H1 (cell line): Measurements from ENCODE around the gene ASPDH. TPM values are rescaled to one million over a fixed set of nuclear protein-coding genes. Genes with fewer than 3 reads are reported as not detected.

Experiments used
- CTCF ChIA-PET: fragments of 300-600 bp; sonication (Branson Sonifier 250); formaldehyde crosslinking; loops from one replicate; lab custom pipeline; 2021; ENCODE audit not compliant: partially characterized antibody; lab: Charles Lee
- POLR2A ChIA-PET: fragments of 300-600 bp; sonication (Branson Sonifier 250); formaldehyde crosslinking; loops from one replicate; lab custom pipeline; 2021; ENCODE audit warnings: inconsistent platforms; ENCODE audit not compliant: partially characterized antibody; lab: Charles Lee
- DNase-seq, 2 experiments: peaks; one replicate each; pipeline versions ENCODE4 v3.0.0 to v3.0.0-alpha.2; 2010 to 2022; ENCODE audit warnings: low spot score in 2 of 2, low read depth in 1 of 2, mixed read lengths in 1 of 2
- FAIRE-seq: peaks from 2 replicates; lab custom pipeline; 2011; peaks lifted over from hg19 to GRCh38; lab: Jason Lieb, UNC
- H2AFZ ChIP-seq: 2 replicates; pipeline ENCODE4 v1.8.1; 2012; ENCODE audit warnings: low read length, inconsistent platforms
- H2AK5ac ChIP-seq: 2 replicates; pipeline ENCODE4 v1.6.1; 2013; ENCODE audit warnings: low read depth, low read length
- H2BK120ac ChIP-seq: replicated peaks from 2 replicates; pipeline ENCODE3; 2013; ENCODE audit warnings: low read depth, low read length, inconsistent platforms
- H2BK12ac ChIP-seq: 2 replicates; pipeline ENCODE4 v1.6.1; 2013; ENCODE audit warnings: low read depth, low read length
- H2BK15ac ChIP-seq: 2 replicates; pipeline ENCODE4 v1.6.1; 2013; ENCODE audit warnings: low read length
- H2BK20ac ChIP-seq: 2 replicates; pipeline ENCODE4 v1.6.1; 2013; ENCODE audit warnings: low read length
- H2BK5ac ChIP-seq: 2 replicates; pipeline ENCODE4 v1.6.1; 2013; ENCODE audit warnings: low read depth, low read length
- H3K14ac ChIP-seq: 2 replicates; pipeline ENCODE4 v1.6.1; 2013; ENCODE audit warnings: inconsistent platforms; ENCODE audit not compliant: insufficient read length
- H3K18ac ChIP-seq: 2 replicates; pipeline ENCODE4 v1.6.1; 2013; ENCODE audit warnings: low read length; ENCODE audit errors: extremely low read depth
- H3K23ac ChIP-seq: 2 replicates; pipeline ENCODE4 v1.6.1; 2013; ENCODE audit warnings: inconsistent platforms; ENCODE audit not compliant: insufficient read length
- H3K23me2 ChIP-seq: 2 replicates; pipeline ENCODE4 v1.6.1; 2013; ENCODE audit warnings: low read depth, low read length
- H3K27ac ChIP-seq: 2 replicates; pipeline ENCODE4 v1.6.1; 2011; ENCODE audit warnings: low read depth, low read length, inconsistent platforms
- H3K27me3 ChIP-seq, 4 experiments: replicated peaks in 1 of 4; 1 replicate in 1 of 4; 2 replicates in 3 of 4; pipeline versions ENCODE4 v1.6.1 to v1.8.1; 2011 to 2013; ENCODE audit warnings: low read length in 3 of 4, mild to moderate bottlenecking in 3 of 4, inconsistent platforms in 2 of 4, mixed read lengths in 2 of 4, moderate library complexity in 1 of 4; ENCODE audit not compliant: control insufficient read depth in 3 of 4, insufficient read depth in 3 of 4; ENCODE audit errors: extremely low read depth in 1 of 4
- H3K36me3 ChIP-seq, 4 experiments: 2 replicates each; pipeline versions ENCODE4 v1.6.1 to v1.8.1; 2011 to 2013; ENCODE audit warnings: mild to moderate bottlenecking in 4 of 4, low read length in 3 of 4, moderate library complexity in 2 of 4, control low read depth in 1 of 4, inconsistent platforms in 1 of 4; ENCODE audit not compliant: insufficient read depth in 4 of 4, control insufficient read depth in 2 of 4
- H3K4ac ChIP-seq: replicated peaks from 2 replicates; pipeline ENCODE3; 2013; ENCODE audit warnings: low read length, low read depth, mixed read lengths, inconsistent platforms; ENCODE audit not compliant: insufficient read length
- H3K4me1 ChIP-seq, 4 experiments: replicated peaks in 1 of 4; 1 replicate in 1 of 4; 2 replicates in 3 of 4; pipeline versions ENCODE4 v1.6.1 to v1.8.1; 2011 to 2013; ENCODE audit warnings: low read length in 3 of 4, inconsistent platforms in 2 of 4, mixed read lengths in 1 of 4; ENCODE audit not compliant: insufficient read depth in 4 of 4, control insufficient read depth in 3 of 4
- H3K4me2 ChIP-seq, 2 experiments: 2 replicates each; pipeline versions ENCODE4 v1.6.1 to v1.8.1; 2011 to 2013; ENCODE audit warnings: low read depth in 2 of 2, low read length in 2 of 2, control low read depth in 1 of 2, inconsistent platforms in 1 of 2, mild to moderate bottlenecking in 1 of 2; ENCODE audit not compliant: insufficient read depth in 1 of 2
- H3K4me3 ChIP-seq, 4 experiments: fragments of 200-600, 300-600 bp in 1 of 4; sonication (generic), shearing (Covaris generic), sonication (Bioruptor Twin) in 1 of 4; 2 replicates each; pipeline versions ENCODE4 v1.5.1 to v1.8.1; 2011 to 2016; ENCODE audit warnings: low read length in 4 of 4, low read depth in 3 of 4, control low read depth in 2 of 4, inconsistent platforms in 2 of 4, mild to moderate bottlenecking in 2 of 4, mixed read lengths in 1 of 4, moderate library complexity in 1 of 4; ENCODE audit not compliant: insufficient read depth in 2 of 4; ENCODE audit errors: extremely low read depth in 1 of 4
- H3K56ac ChIP-seq: replicated peaks from 2 replicates; pipeline ENCODE3; 2013; ENCODE audit warnings: low read depth, mild to moderate bottlenecking, mixed read lengths, low read length, inconsistent platforms; ENCODE audit not compliant: insufficient read length
- H3K79me1 ChIP-seq: 2 replicates; pipeline ENCODE4 v1.6.1; 2013; ENCODE audit warnings: low read depth, low read length, control low read depth
- H3K79me2 ChIP-seq, 2 experiments: 2 replicates each; pipeline versions ENCODE4 v1.6.1 to v1.8.1; 2012 to 2013; ENCODE audit warnings: low read length in 2 of 2, mild to moderate bottlenecking in 2 of 2, inconsistent platforms in 1 of 2; ENCODE audit not compliant: insufficient read depth in 2 of 2, control insufficient read depth in 1 of 2
- H3K9ac ChIP-seq, 4 experiments: replicated peaks in 1 of 4; 1 replicate in 1 of 4; 2 replicates in 3 of 4; pipeline versions ENCODE4 v1.6.1 to v1.8.1; 2011 to 2013; ENCODE audit warnings: low read depth in 3 of 4, low read length in 3 of 4, control low read depth in 2 of 4, mild to moderate bottlenecking in 2 of 4, moderate library complexity in 2 of 4, inconsistent platforms in 1 of 4; ENCODE audit errors: extremely low read depth in 1 of 4
- H3K9me3 ChIP-seq, 2 experiments: 2 replicates each; pipeline versions ENCODE4 v1.6.1 to v1.8.1; 2012 to 2013; ENCODE audit warnings: mild to moderate bottlenecking in 2 of 2, moderate library complexity in 2 of 2, control low read depth in 1 of 2, inconsistent platforms in 1 of 2, low read depth in 1 of 2, low read length in 1 of 2, mixed read lengths in 1 of 2; ENCODE audit not compliant: insufficient read depth in 2 of 2
- H4K20me1 ChIP-seq, 2 experiments: replicated peaks in 1 of 2; 2 replicates each; pipeline versions ENCODE3 to v1.8.1; 2011 to 2013; ENCODE audit warnings: inconsistent platforms in 2 of 2, low read length in 2 of 2, mild to moderate bottlenecking in 1 of 2; ENCODE audit not compliant: insufficient read depth in 2 of 2, control insufficient read depth in 1 of 2
- H4K5ac ChIP-seq: 2 replicates; pipeline ENCODE4 v1.6.1; 2013; ENCODE audit warnings: low read length, low read depth, mixed read lengths, inconsistent platforms; ENCODE audit not compliant: insufficient read length
- H4K8ac ChIP-seq: 2 replicates; pipeline ENCODE4 v1.8.0; 2013; ENCODE audit warnings: mild to moderate bottlenecking, moderate library complexity, low read length, inconsistent platforms; ENCODE audit not compliant: insufficient read depth; ENCODE audit errors: extremely low read depth
- H4K91ac ChIP-seq: replicated peaks from 2 replicates; pipeline ENCODE3; 2013; ENCODE audit warnings: low read length, mixed read lengths, inconsistent platforms; ENCODE audit not compliant: insufficient read length
- RAD21 ChIP-seq, 2 experiments: IDR thresholded peaks in 1 of 2; conservative IDR thresholded peaks in 1 of 2; 2 replicates each; pipeline ENCODE4 v1.6.1; 2011; ENCODE audit warnings: low read depth in 2 of 2, low read length in 2 of 2, improper control_type of control experiment in 1 of 2, inconsistent platforms in 1 of 2, mild to moderate bottlenecking in 1 of 2, moderate library complexity in 1 of 2
- WGBS, 2 experiments: shearing (Covaris generic) in 1 of 2; methylation state at CpG; one replicate each; pipeline versions ENCODE4 v1.1.6 to v1.1.7; 2013 to 2015; ENCODE audit warnings: low lambda C conversion rate in 2 of 2, mixed read lengths in 2 of 2, inconsistent platforms in 1 of 2, low coverage in 1 of 2, missing lambda C conversion rate in 1 of 2; ENCODE audit not compliant: insufficient replicate concordance in 2 of 2, insufficient coverage in 1 of 2, insufficient read length in 1 of 2; ENCODE audit errors: extremely low coverage in 1 of 2, missing lambda C conversion rate in 1 of 2; 5-methylcytosine and 5-hydroxymethylcytosine counted together
- polyA plus RNA-seq, 7 experiments: library from polyadenylated mRNA; depleted of rRNA in 3 of 7; stranded (reverse) in 5 of 7; unstranded in 2 of 7; fragments of >200 nt in 5 of 7; fragments of 200-250 nt in 2 of 7; gene quantifications; 1 replicate in 5 of 7; 2 replicates in 1 of 7; 4 replicates in 1 of 7; pipeline versions ENCODE4 v1.2.1 to v1.2.3, GENCODE V29; 2011 to 2013; ENCODE audit warnings: missing spikeins in 2 of 7, mixed read lengths in 2 of 7
- total RNA-seq: library from RNA; stranded (reverse); fragmentation: NEBNext Ultra II Directional; extraction: Animal tissue kit (Norgen Biotek cat#: 25700); gene quantifications from 2 replicates; pipeline ENCODE4 v1.2.1, GENCODE V29; 2021

ASPDH gene
- total and polyA plus RNA-seq, 2 of the 8 experiments (the other 6 are each of a cell fraction or from before 2014, with no cell fraction given): not detected

DNA sequence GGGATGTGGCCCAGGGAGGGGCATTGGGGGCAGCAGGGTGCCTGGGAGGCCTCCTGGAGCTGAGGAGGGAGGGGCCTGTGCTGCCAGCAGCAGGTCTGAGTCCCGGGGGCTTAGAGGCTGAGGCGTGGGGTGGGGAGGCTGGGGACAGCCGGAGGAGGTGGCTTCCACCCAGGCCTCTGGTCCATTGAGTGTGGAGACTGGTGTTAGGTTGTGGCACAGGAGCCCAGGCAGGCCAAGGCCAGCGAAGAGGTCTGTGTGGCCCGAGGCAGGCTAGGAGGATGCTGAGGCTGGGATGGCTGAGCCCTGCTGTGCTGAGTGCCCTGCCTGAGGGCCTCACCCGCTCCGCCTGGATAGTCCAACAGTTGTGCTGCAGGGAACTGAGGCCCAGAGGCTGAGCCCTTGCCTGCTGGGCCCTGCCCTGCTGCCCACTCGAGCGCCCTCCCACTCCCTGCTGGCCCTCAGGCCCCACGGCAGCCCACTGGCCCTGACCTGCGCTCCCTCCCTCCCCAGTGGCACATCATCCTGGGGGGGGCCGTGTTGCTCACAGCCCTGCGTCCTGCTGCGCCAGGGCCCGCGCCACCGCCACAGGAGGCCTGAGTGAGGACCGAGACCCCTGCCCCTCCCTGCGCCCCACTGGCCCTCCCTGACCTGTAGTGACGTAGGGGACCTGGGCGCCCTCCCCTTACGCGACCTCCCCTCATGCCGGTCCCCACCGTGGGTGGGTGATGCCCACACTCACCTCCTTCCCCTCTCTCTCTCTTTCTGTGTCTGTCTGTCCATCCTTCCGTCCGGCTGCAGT, 32.2 kb downstream of the ASPDH start:
- POLR2A ChIA-PET: interaction anchor here (1.1 kb wide), 1 partner anchor 19 kb away, joined by 3 read pairs; no protein-coding TSS in a partner anchor
- Histone ChIP-seq H2AFZ (no peak overlapping the region), H3K4me1 (no peaks in the 10 kb centered on the region), H3K79me2 (peaks cover 4 to 16% of the 10 kb centered on the region in 2 experiments; a peak in 3 of 4 replicates), H3K23me2 (peaks cover 1% of the 10 kb centered on the region; the same call in 1 of the 2 replicates), H3K14ac (no peak overlapping the region), H3K18ac (no peak overlapping the region), H2BK15ac (no peak overlapping the region), H2BK120ac (no peak overlapping the region), H2BK12ac (no peak overlapping the region), H4K8ac (no peak overlapping the region; the same call in 1 of the 2 replicates), H3K4me3 (no peak overlapping the region), H3K4me2 (no peak overlapping the region), H2BK5ac (no peak overlapping the region), H2AK5ac (no peak overlapping the region), H3K36me3 (peaks cover 2 to 53% (median 12%) of the 10 kb centered on the region in 4 experiments; a peak in 6 of 8 replicates), H3K56ac (no peak overlapping the region), H4K5ac (no peak overlapping the region), H4K20me1 (peaks cover 7 to 8% of the 10 kb centered on the region in 2 experiments), H3K23ac (no peak overlapping the region), H2BK20ac (no peak overlapping the region), H3K4ac (no peak overlapping the region), H3K9me3 (peaks cover 20 to 27% of the 10 kb centered on the region in 2 experiments), H3K79me1 (peaks cover 10% of the 10 kb centered on the region), H3K27ac (no peak overlapping the region), H3K27me3 (peaks cover 0 to 5% (median 3%) of the 10 kb centered on the region in 4 experiments; a peak in 4 of 7 replicates), H4K91ac (no peak overlapping the region), H3K9ac (no peak overlapping the region)
- WGBS, 2 experiments: 94% methylated on average over 18 of the region's 27 CpGs; no CpG with 5 or more reads in 1 of the 2 experiments
- CTCF ChIA-PET: no interaction called here
- DNase-seq (no peak), FAIRE-seq (no peak)
- no peak for TF ChIP-seq RAD21 (IDR thresholded peaks at IDR 0.05 in 1 of 2, conservative IDR thresholded peaks at IDR 0.05 in 1 of 2; ENCODE audit: low read depth in 2 of 2, low read length in 2 of 2)
